ENCODE results near the gene MAMDC2. TPM values are rescaled to one million over a fixed set of nuclear protein-coding genes. Genes with fewer than 3 reads are reported as not detected.
A peak's percentile ranks its signal among the peaks of the same experiment; 100 is the strongest.

Gene MAMDC2
- polyA plus RNA-seq, 2 of the 4 experiments (the other 2 are of a cell fraction): 0.30 to 0.34 TPM

DNA sequence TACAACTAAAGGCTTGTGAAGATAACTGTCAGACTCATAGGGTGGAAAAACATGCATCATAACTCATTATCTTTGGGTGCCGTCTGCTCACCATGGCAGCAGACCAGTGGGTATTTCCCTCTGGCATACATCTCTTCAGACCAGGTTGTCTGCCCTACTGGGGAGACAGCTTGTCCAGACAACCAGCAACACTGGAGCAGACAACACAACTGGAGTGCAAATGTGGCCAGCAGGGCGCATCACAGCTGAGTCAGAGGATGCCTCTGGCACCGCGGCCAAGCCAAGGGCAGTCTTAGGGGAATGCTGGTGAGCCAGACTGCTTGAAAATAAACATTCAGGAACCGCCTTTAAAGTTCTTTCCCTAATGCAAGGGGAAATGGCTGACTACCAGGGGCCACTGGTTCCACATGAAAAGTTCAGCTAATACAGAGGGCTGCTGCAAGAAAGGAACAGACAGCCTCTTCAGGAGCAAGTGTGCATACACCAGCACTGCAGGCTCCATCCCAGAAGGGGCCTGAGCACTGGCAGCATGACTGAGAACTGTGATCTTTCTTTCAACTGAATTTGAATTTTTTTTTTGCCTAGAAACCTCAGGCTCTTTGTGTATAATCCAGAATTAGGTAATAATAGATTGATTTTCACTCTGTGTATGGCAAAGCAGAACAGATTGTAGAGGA is 77.3 kb downstream of the MAMDC2 start:
- CTCF ChIA-PET: interaction anchor here (0.9 to 7.5 kb wide), 7 partner anchors 10 to 149 kb away, joined by 3 to 60 read pairs (median 4); no protein-coding TSS in a partner anchor
- no peaks in the 10 kb centered on the region for H3K9me3 ChIP-seq
- ATAC-seq: peak; percentile 92 to 95

DNA sequence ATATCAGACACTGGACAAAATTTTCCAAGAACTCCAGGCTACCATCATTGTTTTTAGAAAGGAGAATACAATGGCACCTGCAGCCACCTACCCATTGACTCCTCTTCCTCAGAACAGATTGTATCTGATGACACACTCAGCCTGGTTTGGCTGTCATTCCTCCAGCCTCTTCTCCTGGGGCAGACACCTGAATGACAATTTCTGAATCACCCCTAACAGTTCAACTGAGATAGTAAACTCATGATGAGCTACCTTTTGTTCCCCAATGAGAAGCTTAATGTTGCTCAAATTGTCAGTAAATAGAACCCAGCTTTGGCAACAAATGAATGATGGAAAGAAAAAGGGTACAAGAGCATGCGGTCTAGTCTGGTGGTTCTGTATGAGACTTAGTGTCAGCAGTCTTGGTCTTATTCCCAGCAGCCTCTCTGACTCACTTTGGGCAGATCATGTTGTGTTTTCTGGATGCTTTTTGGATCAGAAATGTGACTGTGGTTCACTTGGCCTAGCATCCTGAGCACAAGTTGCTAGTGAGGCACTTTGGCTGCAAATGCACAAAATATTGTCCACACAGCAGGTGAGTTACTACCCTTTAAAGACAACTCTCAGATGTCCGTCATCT is 78.3 kb downstream of the MAMDC2 start:
- no peak overlapping the region for H3K4me2 ChIP-seq
- ATAC-seq (no peak), DNase-seq (ENCODE audit: low read depth in 1 of 2, low spot score in 1 of 2) (no peak), FAIRE-seq (no peak)
- CTCF ChIA-PET: interaction anchor here (1.5 to 7.5 kb wide), 3 partner anchors 10 to 150 kb away, joined by 4 to 60 read pairs (median 15); no protein-coding TSS in a partner anchor
- H3K27ac ChIP-seq: no peak overlapping the region
- no peaks in the 10 kb centered on the region for H3K4me1 ChIP-seq
- no peaks in the 10 kb centered on the region for H3K9me3 ChIP-seq
- POLR2A ChIA-PET: no interaction called here
- WGBS (ENCODE audit: missing lambda C conversion rate): 28% methylated on average over 2 of the region's 2 CpGs
- H3K4me3 ChIP-seq: no peak overlapping the region
- TF ChIP-seq RCOR1 (IDR thresholded peaks at IDR 0.05; ENCODE audit: low read depth, low read length): no peak
- no peak for TF ChIP-seq GATA3 (IDR thresholded peaks at IDR 0.05; ENCODE audit: borderline replicate concordance)
- no peak for TF ChIP-seq CEBPB (IDR thresholded peaks at IDR 0.05)
- TF ChIP-seq MAZ (IDR thresholded peaks at IDR 0.05; ENCODE audit: borderline replicate concordance, low read depth, low read length): no peak
- TF ChIP-seq RAD21 (conservative IDR thresholded peaks at IDR 0.05 in 1 of 2, IDR thresholded peaks at IDR 0.05 in 1 of 2): no peak
- TF ChIP-seq RFX5 (IDR thresholded peaks at IDR 0.05): no peak
- no peak for TF ChIP-seq NFE2L2 (conservative IDR thresholded peaks at IDR 0.05; ENCODE audit: low read length)
- TF ChIP-seq HEYL (CRISPR knock-in tag; IDR thresholded peaks at IDR 0.05): no peak
- TF ChIP-seq POLR2A (IDR thresholded peaks at IDR 0.05; ENCODE audit: low read length): no peak
- TF ChIP-seq FOSB (CRISPR knock-in tag; IDR thresholded peaks at IDR 0.05): no peak
- TF ChIP-seq CBX2 (IDR thresholded peaks at IDR 0.05; ENCODE audit: borderline replicate concordance, low read depth): no peak
- TF ChIP-seq HES2 (IDR thresholded peaks at IDR 0.05): no peak
- TF ChIP-seq MAX (IDR thresholded peaks at IDR 0.05): no peak
- TF ChIP-seq TFCP2L1 (CRISPR knock-in tag; IDR thresholded peaks at IDR 0.05): no peak
- TF ChIP-seq ZC3H11A (IDR thresholded peaks at IDR 0.05): no peak
- TF ChIP-seq CHD4 (IDR thresholded peaks at IDR 0.05; ENCODE audit: borderline replicate concordance): no peak
- TF ChIP-seq, protein P1, sequence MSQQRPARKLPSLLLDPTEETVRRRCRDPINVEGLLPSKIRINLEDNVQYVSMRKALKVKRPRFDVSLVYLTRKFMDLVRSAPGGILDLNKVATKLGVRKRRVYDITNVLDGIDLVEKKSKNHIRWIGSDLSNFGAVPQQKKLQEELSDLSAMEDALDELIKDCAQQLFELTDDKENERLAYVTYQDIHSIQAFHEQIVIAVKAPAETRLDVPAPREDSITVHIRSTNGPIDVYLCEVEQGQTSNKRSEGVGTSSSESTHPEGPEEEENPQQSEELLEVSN (IDR thresholded peaks at IDR 0.05; ENCODE audit: borderline replicate concordance, low read depth): no peak
- no peak for TF ChIP-seq ZSCAN20 (CRISPR knock-in tag; IDR thresholded peaks at IDR 0.05)
- no peak for TF ChIP-seq ATOH8 (CRISPR knock-in tag; IDR thresholded peaks at IDR 0.05; ENCODE audit: low read depth)

More for the DNA sequence above, 77.3 kb downstream of the MAMDC2 start:
- Histone ChIP-seq H3K4me3 (no peak overlapping the region), H3K4me2 (peak overlapping the region; percentile 25; the same call in 1 of the 3 replicates), H3K27ac (peak overlapping the region in 1 of 2 experiments; percentile 39; a peak in 2 of 6 replicates), H3K4me1 (no peaks in the 10 kb centered on the region)
- TF ChIP-seq, protein P2, sequence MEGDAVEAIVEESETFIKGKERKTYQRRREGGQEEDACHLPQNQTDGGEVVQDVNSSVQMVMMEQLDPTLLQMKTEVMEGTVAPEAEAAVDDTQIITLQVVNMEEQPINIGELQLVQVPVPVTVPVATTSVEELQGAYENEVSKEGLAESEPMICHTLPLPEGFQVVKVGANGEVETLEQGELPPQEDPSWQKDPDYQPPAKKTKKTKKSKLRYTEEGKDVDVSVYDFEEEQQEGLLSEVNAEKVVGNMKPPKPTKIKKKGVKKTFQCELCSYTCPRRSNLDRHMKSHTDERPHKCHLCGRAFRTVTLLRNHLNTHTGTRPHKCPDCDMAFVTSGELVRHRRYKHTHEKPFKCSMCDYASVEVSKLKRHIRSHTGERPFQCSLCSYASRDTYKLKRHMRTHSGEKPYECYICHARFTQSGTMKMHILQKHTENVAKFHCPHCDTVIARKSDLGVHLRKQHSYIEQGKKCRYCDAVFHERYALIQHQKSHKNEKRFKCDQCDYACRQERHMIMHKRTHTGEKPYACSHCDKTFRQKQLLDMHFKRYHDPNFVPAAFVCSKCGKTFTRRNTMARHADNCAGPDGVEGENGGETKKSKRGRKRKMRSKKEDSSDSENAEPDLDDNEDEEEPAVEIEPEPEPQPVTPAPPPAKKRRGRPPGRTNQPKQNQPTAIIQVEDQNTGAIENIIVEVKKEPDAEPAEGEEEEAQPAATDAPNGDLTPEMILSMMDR (IDR thresholded peaks at IDR 0.05): 0 out of 3 replicates have a peak, but pooled peaks have one; percentile 4
- TF ChIP-seq, protein P1 (IDR thresholded peaks at IDR 0.05; ENCODE audit: borderline replicate concordance, low read depth): no peak
- no peak for TF ChIP-seq FOSL2 (IDR thresholded peaks at IDR 0.05)
- peak; percentile 17; the same call in 1 of the 2 replicates for TF ChIP-seq FOSL2 (CRISPR knock-in tag; IDR thresholded peaks at IDR 0.05)
- TF ChIP-seq EHMT2 (IDR thresholded peaks at IDR 0.05; ENCODE audit: low read depth): no peak
- no peak for TF ChIP-seq MAZ (IDR thresholded peaks at IDR 0.05; ENCODE audit: borderline replicate concordance, low read depth, low read length)
- TF ChIP-seq GATA3 (IDR thresholded peaks at IDR 0.05; ENCODE audit: borderline replicate concordance): 0 out of 2 replicates have a peak, but pooled peaks have one; percentile 17
- no peak for TF ChIP-seq ELK1 (IDR thresholded peaks at IDR 0.05; ENCODE audit: low read depth, low read length)
- TF ChIP-seq CHD4 (IDR thresholded peaks at IDR 0.05; ENCODE audit: borderline replicate concordance): no peak
- no peak for TF ChIP-seq ZNF302 (CRISPR knock-in tag; IDR thresholded peaks at IDR 0.05)
- TF ChIP-seq KDM1A (IDR thresholded peaks at IDR 0.05; ENCODE audit: low read depth): no peak
- no peak for TF ChIP-seq CBX2 (IDR thresholded peaks at IDR 0.05; ENCODE audit: borderline replicate concordance, low read depth)
- no peak for TF ChIP-seq HOXB13 (CRISPR knock-in tag; IDR thresholded peaks at IDR 0.05; ENCODE audit: low read depth)
- WGBS (ENCODE audit: missing lambda C conversion rate): 3% methylated on average over 5 of the region's 5 CpGs
- DNase-seq (ENCODE audit: low read depth in 1 of 2, low spot score in 1 of 2): peak in 1 of 2 experiments; percentile 52
- POLR2A ChIA-PET: no interaction called here
- FAIRE-seq: no peak
